AG10803 (cell line): Measurements from ENCODE around the gene THSD4.

Source experiments
- DNase-seq: peaks from one replicate; pipeline ENCODE4 v3.0.0; 2010; ENCODE audit warnings: low read depth
- H3K4me3 ChIP-seq: 2 replicates; pipeline ENCODE4 v1.5.1; 2011; ENCODE audit warnings: mild to moderate bottlenecking, low read length, control low read depth
- TF ChIP-seq, protein P1 (sequence below): conservative IDR thresholded peaks from 2 replicates; pipeline ENCODE4 v1.5.1; 2011; ENCODE audit warnings: mild to moderate bottlenecking, low read length, control low read depth, inconsistent platforms

THSD4 gene

DNA sequence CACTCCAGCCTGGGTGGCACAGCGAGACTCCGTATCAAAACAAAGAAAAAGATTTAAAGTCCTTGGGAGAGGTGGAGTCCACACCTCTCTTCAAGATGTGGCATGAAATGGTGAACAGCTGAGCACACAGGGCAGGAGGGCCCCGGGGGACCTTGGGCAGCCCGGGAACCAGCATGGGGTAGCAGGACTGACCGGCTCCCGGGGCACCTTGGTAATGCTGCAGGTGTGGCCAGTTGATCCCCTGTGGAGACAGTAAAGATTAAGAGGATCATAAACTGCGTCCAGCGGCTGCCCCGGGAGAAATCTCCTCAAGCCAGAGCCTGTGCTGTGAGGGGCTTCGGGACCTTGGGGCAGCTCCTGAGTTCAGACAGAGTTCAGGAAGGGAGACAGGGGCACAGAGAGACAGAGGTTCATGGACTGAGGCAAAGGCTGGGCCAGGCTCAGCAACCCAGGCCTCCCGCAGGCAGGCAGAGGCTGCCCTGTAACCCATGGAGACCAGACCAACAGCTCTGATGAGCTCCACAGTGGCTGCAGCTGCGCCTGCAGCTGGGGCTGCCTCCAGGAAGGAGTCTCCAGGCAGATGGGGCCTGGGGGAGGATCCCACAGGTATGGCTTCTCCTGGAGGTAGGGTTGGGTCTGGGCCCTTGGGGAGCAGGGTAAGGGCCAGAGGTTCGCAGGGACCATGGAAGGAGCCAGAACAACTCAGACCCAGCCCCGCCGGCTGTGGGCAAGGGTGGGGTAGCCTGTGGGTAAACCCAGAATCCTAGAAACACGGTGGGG lies 695.2 kb downstream of the THSD4 start, which contains the start of gene NR2E3:
Gene NR2E3, plus strand, starts transcription at position 299 of the 780 bp plus-strand sequence. Its CDS starts 190 bp downstream, at position 489.
- no peak for DNase-seq
- TF ChIP-seq, protein P1, sequence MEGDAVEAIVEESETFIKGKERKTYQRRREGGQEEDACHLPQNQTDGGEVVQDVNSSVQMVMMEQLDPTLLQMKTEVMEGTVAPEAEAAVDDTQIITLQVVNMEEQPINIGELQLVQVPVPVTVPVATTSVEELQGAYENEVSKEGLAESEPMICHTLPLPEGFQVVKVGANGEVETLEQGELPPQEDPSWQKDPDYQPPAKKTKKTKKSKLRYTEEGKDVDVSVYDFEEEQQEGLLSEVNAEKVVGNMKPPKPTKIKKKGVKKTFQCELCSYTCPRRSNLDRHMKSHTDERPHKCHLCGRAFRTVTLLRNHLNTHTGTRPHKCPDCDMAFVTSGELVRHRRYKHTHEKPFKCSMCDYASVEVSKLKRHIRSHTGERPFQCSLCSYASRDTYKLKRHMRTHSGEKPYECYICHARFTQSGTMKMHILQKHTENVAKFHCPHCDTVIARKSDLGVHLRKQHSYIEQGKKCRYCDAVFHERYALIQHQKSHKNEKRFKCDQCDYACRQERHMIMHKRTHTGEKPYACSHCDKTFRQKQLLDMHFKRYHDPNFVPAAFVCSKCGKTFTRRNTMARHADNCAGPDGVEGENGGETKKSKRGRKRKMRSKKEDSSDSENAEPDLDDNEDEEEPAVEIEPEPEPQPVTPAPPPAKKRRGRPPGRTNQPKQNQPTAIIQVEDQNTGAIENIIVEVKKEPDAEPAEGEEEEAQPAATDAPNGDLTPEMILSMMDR: no peak
- H3K4me3 ChIP-seq: no peak within 1 kb of the TSS

DNA sequence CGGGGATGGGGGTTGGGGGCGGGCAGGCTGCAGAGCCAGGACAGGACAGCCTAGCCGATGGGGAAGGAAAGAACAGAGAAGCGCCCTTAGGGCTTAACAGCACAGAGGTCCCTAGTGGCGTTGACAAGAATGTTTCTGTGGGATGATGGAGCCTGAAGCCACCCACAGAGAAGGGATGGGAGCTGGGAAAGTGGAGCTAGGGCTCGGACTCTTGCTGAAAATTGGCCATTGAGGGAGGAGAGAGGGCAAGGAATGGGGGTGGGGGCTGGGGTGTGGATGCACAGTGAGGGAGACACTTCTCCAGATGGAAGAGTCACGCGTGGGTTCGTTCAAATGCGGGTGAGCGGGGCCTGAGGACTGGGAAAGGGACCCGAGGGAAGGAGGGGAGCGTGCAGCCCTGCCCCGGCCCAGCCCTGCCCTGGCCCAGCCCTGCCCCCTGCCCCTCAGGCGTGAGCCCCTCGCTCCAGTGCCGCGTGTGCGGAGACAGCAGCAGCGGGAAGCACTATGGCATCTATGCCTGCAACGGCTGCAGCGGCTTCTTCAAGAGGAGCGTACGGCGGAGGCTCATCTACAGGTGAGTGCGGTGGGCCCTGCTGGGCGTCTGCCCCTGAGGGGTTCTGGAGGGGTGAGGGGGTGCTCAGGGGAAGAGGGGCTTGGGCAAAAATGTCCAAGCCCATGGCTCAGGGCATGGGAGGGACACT lies 695.9 kb downstream of the THSD4 start:
- H3K4me3 ChIP-seq: no peak overlapping the region
- TF ChIP-seq, protein P1: no peak
- DNase-seq: no peak

DNA sequence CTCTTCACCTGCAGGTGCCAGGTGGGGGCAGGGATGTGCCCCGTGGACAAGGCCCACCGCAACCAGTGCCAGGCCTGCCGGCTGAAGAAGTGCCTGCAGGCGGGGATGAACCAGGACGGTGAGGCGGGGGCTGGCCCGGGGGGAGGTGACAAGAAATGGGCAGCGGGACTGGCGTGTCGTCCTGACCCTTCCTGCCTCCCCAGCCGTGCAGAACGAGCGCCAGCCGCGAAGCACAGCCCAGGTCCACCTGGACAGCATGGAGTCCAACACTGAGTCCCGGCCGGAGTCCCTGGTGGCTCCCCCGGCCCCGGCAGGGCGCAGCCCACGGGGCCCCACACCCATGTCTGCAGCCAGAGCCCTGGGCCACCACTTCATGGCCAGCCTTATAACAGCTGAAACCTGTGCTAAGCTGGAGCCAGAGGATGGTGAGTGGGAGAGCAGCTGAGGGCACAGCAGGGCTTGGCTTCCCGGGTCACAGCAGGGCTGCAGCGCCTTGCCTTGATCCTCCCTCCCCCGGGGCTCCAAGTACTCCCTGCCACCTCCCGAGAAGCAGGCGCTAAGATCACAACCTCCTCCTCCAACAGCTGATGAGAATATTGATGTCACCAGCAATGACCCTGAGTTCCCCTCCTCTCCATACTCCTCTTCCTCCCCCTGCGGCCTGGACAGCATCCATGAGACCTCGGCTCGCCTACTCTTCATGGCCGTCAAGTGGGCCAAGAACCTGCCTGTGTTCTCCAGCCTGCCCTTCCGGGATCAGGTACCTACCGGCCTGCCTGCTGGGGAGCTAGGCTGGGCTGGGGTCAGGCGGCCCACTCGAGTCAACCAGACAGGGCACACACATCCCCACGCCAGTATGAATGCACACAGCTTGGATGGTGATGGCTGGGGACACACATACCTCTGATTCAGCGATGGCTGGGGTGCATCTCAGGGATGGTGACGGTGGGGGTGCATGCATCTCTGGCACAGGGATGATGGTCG lies 696.8 kb downstream of the THSD4 start:
- TF ChIP-seq, protein P1: no peak
- no peak for DNase-seq
- H3K4me3 ChIP-seq: no peak overlapping the region

DNA sequence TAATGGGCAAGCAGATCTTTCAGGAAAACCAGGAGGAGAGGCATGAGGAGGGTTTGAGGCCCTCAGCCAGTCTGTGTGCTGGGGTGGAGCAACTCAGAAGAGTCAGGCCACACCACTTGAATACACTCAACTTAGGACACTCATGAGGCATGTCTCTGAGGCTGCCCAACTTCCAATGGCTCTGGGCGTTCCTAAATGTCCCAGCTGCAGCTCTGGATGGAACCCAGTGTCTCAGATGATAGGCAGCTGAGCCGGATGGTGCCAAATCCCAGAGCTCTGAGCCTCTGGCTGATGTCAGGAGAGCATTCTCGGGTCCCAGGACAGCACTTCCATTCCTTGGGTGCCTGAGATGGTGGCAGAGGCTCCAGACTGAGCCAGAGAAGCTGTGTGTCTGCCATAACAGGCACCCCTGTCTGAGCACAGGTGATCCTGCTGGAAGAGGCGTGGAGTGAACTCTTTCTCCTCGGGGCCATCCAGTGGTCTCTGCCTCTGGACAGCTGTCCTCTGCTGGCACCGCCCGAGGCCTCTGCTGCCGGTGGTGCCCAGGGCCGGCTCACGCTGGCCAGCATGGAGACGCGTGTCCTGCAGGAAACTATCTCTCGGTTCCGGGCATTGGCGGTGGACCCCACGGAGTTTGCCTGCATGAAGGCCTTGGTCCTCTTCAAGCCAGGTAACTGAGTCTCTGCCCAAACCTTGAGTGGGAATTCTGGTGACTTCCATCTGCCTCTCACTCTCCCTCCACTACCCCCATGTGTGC lies 697.9 kb downstream of the THSD4 start:
- DNase-seq: peak; percentile 38
- TF ChIP-seq, protein P1: no peak
- no peak overlapping the region for H3K4me3 ChIP-seq

DNA sequence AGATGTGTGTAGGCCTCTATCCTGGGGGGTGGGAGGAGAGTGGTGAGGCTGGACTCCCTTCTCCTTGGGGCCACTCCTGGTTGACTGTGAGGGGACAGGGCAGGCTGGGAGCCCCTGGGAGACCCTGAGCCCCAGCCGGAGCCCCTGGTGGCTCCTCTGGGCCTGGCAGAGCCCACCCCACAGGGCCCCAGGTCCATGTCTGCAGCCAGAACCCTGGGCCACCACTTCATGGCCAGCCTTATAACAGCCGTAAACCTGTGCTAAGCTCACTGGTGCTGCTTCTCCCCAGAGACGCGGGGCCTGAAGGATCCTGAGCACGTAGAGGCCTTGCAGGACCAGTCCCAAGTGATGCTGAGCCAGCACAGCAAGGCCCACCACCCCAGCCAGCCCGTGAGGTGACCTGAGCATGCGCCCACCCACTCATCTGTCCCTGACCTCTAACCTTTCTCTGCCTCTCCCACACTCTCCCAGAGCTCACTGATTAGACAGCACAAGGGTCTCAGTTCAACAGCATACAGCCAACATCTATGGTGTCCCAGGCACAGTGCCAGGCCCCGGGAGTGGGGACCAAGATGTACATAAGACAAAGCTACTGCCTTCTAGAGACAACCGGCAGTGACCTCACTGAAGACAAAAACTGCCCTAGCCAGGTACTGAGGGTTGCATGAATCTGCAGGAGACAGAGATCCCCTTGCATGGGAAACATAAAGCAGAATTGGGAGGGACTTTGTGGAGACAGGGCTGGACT lies 698.6 kb downstream of the THSD4 start:
- TF ChIP-seq, protein P1: no peak
- no peak for DNase-seq

DNA sequence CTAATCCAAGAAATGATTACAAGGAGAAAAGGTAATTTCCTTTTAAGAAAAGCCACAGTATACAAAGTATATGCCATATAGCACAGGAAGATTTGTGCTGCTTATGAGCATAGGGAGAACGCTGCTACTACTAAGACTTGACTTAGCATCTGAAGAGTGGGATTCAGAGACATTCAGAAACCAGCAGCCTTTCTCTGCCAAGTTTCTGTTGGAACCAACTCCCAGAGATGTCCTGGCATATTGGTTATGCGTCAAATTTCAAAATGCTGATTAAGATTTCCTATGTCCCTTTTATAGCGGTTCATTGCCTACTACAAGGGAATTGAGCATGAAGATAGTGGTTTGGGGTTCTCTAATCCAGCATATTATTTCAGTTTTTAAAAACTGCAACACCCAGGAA lies 700.0 kb downstream of the THSD4 start:
- TF ChIP-seq, protein P1: no peak
- DNase-seq: no peak
- no peak overlapping the region for H3K4me3 ChIP-seq

More for the DNA sequence above, 698.6 kb downstream of the THSD4 start:
- H3K4me3 ChIP-seq: no peak overlapping the region
